ENCODE measurements around the gene KIAA0753. TPM values are rescaled to one million over a fixed set of nuclear protein-coding genes. Genes with fewer than 3 reads are reported as not detected.

KIAA0753 gene
- total RNA-seq, 1 experiment from 2014 or later: 18.3 TPM

GRCh38 chr17:6681176-6681575 lies 40.7 kb upstream of the KIAA0753 start:
- ATAC-seq (no peak), DNase-seq (ENCODE audit: low read depth, low spot score) (no peak)
- TF ChIP-seq TCF7L2 (IDR thresholded peaks at IDR 0.05; ENCODE audit: borderline replicate concordance, extremely low read depth, insufficient read depth, insufficient read length) (no peak), MAX (IDR thresholded peaks at IDR 0.05) (no peak), ZFX (IDR thresholded peaks at IDR 0.05) (no peak), SRF (IDR thresholded peaks at IDR 0.05; ENCODE audit: low read depth) (no peak), POLR2A (IDR thresholded peaks at IDR 0.05; ENCODE audit: borderline replicate concordance, extremely low read depth, insufficient read depth, insufficient read length) (no peak), SIN3A (IDR thresholded peaks at IDR 0.05; ENCODE audit: low read depth) (no peak), SP1 (IDR thresholded peaks at IDR 0.05; ENCODE audit: low read depth) (no peak), ZNF274 (IDR thresholded peaks at IDR 0.05; ENCODE audit: low read depth, low read length) (no peak), RAD21 (IDR thresholded peaks at IDR 0.05; ENCODE audit: low read depth) (no peak), YY1 (IDR thresholded peaks at IDR 0.05; ENCODE audit: extremely low read depth, insufficient replicate concordance, low read depth, low read length) (no peak), CEBPB (IDR thresholded peaks at IDR 0.05; ENCODE audit: low read depth) (no peak), EZH2phosphoT487 (IDR thresholded peaks at IDR 0.05; ENCODE audit: borderline replicate concordance) (no peak), POLR2AphosphoS5 (IDR thresholded peaks at IDR 0.05; ENCODE audit: low read depth, low read length) (no peak)
- TF ChIP-seq, protein P1, sequence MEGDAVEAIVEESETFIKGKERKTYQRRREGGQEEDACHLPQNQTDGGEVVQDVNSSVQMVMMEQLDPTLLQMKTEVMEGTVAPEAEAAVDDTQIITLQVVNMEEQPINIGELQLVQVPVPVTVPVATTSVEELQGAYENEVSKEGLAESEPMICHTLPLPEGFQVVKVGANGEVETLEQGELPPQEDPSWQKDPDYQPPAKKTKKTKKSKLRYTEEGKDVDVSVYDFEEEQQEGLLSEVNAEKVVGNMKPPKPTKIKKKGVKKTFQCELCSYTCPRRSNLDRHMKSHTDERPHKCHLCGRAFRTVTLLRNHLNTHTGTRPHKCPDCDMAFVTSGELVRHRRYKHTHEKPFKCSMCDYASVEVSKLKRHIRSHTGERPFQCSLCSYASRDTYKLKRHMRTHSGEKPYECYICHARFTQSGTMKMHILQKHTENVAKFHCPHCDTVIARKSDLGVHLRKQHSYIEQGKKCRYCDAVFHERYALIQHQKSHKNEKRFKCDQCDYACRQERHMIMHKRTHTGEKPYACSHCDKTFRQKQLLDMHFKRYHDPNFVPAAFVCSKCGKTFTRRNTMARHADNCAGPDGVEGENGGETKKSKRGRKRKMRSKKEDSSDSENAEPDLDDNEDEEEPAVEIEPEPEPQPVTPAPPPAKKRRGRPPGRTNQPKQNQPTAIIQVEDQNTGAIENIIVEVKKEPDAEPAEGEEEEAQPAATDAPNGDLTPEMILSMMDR (IDR thresholded peaks at IDR 0.05 in 2 of 3, conservative IDR thresholded peaks at IDR 0.05 in 1 of 3; ENCODE audit: borderline replicate concordance in 1 of 3, insufficient read depth in 1 of 3, low read depth in 2 of 3, low read length in 2 of 3): no peak
- TF ChIP-seq, protein P2, sequence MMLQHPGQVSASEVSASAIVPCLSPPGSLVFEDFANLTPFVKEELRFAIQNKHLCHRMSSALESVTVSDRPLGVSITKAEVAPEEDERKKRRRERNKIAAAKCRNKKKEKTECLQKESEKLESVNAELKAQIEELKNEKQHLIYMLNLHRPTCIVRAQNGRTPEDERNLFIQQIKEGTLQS (IDR thresholded peaks at IDR 0.05): no peak
- TF ChIP-seq, protein P3, sequence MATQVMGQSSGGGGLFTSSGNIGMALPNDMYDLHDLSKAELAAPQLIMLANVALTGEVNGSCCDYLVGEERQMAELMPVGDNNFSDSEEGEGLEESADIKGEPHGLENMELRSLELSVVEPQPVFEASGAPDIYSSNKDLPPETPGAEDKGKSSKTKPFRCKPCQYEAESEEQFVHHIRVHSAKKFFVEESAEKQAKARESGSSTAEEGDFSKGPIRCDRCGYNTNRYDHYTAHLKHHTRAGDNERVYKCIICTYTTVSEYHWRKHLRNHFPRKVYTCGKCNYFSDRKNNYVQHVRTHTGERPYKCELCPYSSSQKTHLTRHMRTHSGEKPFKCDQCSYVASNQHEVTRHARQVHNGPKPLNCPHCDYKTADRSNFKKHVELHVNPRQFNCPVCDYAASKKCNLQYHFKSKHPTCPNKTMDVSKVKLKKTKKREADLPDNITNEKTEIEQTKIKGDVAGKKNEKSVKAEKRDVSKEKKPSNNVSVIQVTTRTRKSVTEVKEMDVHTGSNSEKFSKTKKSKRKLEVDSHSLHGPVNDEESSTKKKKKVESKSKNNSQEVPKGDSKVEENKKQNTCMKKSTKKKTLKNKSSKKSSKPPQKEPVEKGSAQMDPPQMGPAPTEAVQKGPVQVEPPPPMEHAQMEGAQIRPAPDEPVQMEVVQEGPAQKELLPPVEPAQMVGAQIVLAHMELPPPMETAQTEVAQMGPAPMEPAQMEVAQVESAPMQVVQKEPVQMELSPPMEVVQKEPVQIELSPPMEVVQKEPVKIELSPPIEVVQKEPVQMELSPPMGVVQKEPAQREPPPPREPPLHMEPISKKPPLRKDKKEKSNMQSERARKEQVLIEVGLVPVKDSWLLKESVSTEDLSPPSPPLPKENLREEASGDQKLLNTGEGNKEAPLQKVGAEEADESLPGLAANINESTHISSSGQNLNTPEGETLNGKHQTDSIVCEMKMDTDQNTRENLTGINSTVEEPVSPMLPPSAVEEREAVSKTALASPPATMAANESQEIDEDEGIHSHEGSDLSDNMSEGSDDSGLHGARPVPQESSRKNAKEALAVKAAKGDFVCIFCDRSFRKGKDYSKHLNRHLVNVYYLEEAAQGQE (IDR thresholded peaks at IDR 0.05; ENCODE audit: low read depth): no peak
- H3K4me1 ChIP-seq (ENCODE audit: control insufficient read depth in 1 of 2, insufficient read depth in 2 of 2, low read length in 2 of 2): no peaks in the 10 kb centered on the region
- no peaks in the 10 kb centered on the region for H3K36me3 ChIP-seq (ENCODE audit: control insufficient read depth in 1 of 2, insufficient read depth in 2 of 2, low read length in 2 of 2)
- POLR2A ChIA-PET: no interaction called here
- no TSS peak for BruUV-seq (replicated peaks)
- no peaks in the 10 kb centered on the region for H3K9me2 ChIP-seq (ENCODE audit: insufficient read depth)
- H3K79me2 ChIP-seq (ENCODE audit: insufficient read depth, low read length): no peaks in the 10 kb centered on the region
- H4K20me1 ChIP-seq (ENCODE audit: insufficient read depth): no peaks in the 10 kb centered on the region
- H3K27ac ChIP-seq (ENCODE audit: low read depth, low read length): no peak overlapping the region
- CTCF ChIA-PET: no interaction called here
- H3K4me3 ChIP-seq (replicated peaks in 1 of 2; ENCODE audit: low read depth in 1 of 2, low read length in 2 of 2): no peak overlapping the region
- intact Hi-C loops (cut with micrococcal nuclease): no loop called here
- H3K4me2 ChIP-seq (ENCODE audit: low read length): no peak overlapping the region
- H3K9me3 ChIP-seq (ENCODE audit: control insufficient read depth in 1 of 2, insufficient read depth in 1 of 2, low read depth in 1 of 2, low read length in 2 of 2): no peaks in the 10 kb centered on the region
- H2AFZ ChIP-seq (ENCODE audit: low read depth, low read length, poor library complexity, severe bottlenecking): no peak overlapping the region
- no peak overlapping the region for H3K9ac ChIP-seq (ENCODE audit: low read length)
- RAD21 ChIA-PET (ENCODE audit: low non-redundant PET in 1 of 2, low total read pairs in 2 of 2, uncharacterized antibody in 2 of 2, unreplicated experiment in 2 of 2): no interaction called here
- H3K27me3 ChIP-seq (ENCODE audit: insufficient read depth, low read length): no peaks in the 10 kb centered on the region
